Activated CD8-positive, alpha-beta memory T cell treated with anti-CD3 and anti-CD28 coated beads, Interleukin-2, amount 10 ng/mL, durations not matched to agents 7 days and 5 days (primary cell): ENCODE data around the gene TCEANC. TPM values are rescaled to one million over a fixed set of nuclear protein-coding genes. Genes with fewer than 3 reads are reported as not detected.
"Not testable (repeated sequence)": the region's sequence is repeated elsewhere in the genome, so short reads cannot be mapped to it uniquely, and the experiment has no call there.

Experiments used
- ATAC-seq: fragments of 150-1000 bp; cut with Tn5 transposase; one replicate; pipeline ENCODE4 v1.10.0; 2021; ENCODE audit warnings: moderate library complexity
- CTCF ChIA-PET: fragments of 350-600 bp; sonication (Branson Sonifier 250); formaldehyde crosslinking; loops from one replicate; lab custom pipeline; 2021; ENCODE audit warnings: antibody characterized with exemption; lab: Charles Lee
- DNase-seq: peaks from one replicate; pipeline ENCODE4 v3.0.0-alpha.2; 2020
- H3K27ac Mint-ChIP-seq: one replicate; pipeline ENCODE4 v1.8.0; 2021; ENCODE audit warnings: mild to moderate bottlenecking, mixed read lengths
- H3K27me3 Mint-ChIP-seq: one replicate; pipeline ENCODE4 v1.8.0; 2021; ENCODE audit warnings: mixed read lengths
- H3K36me3 Mint-ChIP-seq: one replicate; pipeline ENCODE4 v1.8.0; 2021; ENCODE audit warnings: mild to moderate bottlenecking, mixed read lengths
- H3K4me1 Mint-ChIP-seq: one replicate; pipeline ENCODE4 v1.8.0; 2021; ENCODE audit warnings: mixed read lengths
- H3K4me3 Mint-ChIP-seq: one replicate; pipeline ENCODE4 v1.8.0; 2021; ENCODE audit warnings: mild to moderate bottlenecking, moderate library complexity, mixed read lengths
- H3K9me3 Mint-ChIP-seq: one replicate; pipeline ENCODE4 v1.8.0; 2022; ENCODE audit warnings: low read depth, mixed read lengths
- total RNA-seq, 2 experiments: library from RNA; stranded (reverse); gene quantifications; one replicate each; pipeline ENCODE4 v1.2.3, GENCODE V29; 2021

TCEANC gene
- total RNA-seq, 2 experiments from 2014 or later: 4.7 to 5.1 TPM

DNA sequence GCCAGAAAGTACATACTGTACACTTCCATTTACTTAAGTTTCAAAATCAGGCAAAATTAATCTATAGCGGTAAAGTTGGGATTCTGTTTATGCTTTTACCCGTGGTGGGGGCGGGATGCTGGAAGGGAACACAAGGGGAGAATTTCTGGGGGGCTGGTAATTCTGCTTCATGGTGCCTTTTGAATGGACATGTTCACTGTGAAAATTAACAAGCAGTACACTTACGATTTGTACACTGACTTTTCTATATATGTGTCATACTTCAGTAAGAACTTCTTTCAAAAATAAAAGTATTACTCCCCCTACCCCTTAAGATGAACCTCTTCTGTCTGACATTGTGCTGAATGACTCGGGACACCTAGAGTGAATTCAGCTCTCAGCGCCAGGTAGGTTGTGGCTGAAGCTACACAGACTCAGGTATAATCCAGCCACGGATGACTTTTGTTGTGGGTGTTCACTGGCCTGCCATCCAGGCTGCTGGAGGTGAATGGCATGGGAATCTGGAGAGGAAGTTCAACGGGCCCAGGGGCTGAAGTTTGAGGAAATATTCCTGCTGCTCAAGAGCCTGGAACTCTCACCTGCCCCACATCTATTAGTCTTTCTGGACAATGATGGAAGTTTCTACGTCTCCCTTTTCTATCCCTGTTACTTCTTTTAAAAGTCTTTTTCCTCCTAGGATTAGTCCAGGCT lies 7.3 kb upstream of the TCEANC start:
- Mint-ChIP-seq H3K4me1 (peaks cover 17% of the 10 kb centered on the region), H3K27me3 (no peaks in the 10 kb centered on the region), H3K9me3 (no peaks in the 10 kb centered on the region), H3K4me3 (no peak overlapping the region), H3K27ac (no peak overlapping the region), H3K36me3 (no peaks in the 10 kb centered on the region)
- CTCF ChIA-PET: interaction anchor here (0.7 to 4.4 kb wide), 12 partner anchors 13 to 387 kb away, joined by 3 to 45 read pairs (median 3); no protein-coding TSS in a partner anchor
- ATAC-seq (no peak), DNase-seq (no peak)

DNA sequence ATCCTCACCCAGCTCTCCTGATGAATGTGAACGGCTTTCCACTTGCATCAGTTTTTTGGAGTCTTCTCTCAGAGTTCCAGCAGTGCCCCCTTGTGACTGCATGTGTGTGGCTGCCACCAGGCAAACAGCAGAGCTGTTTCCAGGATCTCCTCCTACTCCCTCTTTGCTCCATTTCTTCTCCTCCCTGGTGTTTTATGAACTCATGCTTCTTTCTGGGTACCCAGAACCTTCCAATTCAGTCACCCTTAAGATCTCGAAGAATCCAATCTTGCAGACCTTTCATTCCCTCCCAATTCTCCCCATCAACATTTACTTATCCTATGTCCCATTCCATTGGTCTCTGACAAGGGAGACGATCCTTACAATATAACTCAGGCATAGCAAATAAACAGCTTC lies 6.8 kb upstream of the TCEANC start:
- Mint-ChIP-seq H3K27me3 (no peaks in the 10 kb centered on the region), H3K36me3 (no peaks in the 10 kb centered on the region), H3K9me3 (no peaks in the 10 kb centered on the region), H3K4me3 (no peak overlapping the region), H3K4me1 (peaks cover 17% of the 10 kb centered on the region), H3K27ac (peak overlapping the region; percentile 32)
- ATAC-seq: no peak
- CTCF ChIA-PET: interaction anchor here (0.7 to 4.4 kb wide), 12 partner anchors 14 to 386 kb away, joined by 3 to 45 read pairs (median 3); no protein-coding TSS in a partner anchor
- DNase-seq: peak; percentile 65

DNA sequence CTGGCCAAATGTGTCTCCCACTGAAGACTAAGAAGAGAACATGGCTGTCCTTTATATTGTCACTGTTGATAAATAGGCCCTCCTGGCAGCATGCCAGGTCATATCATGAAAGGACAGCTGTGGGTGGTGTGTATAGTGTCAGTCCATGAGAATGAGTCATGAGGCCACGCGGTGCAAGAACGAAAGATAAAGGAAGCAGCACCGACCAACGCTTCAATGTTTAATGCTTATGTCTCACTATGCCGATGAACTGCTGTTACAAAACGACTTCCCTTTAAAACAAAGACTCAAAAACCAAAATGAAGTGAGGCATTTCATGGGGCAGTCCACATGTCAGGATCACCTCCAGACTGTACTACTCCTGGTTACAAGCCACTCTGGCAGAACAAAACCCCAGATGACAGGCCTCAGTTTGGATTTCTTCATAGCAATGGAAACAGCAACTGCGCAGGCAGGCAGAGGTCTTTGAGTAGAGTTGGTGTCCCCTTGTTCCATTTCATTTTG lies 5.2 kb upstream of the TCEANC start:
- peaks cover 26% of the 10 kb centered on the region for H3K4me1 Mint-ChIP-seq
- peak overlapping the region; percentile 85 for H3K27ac Mint-ChIP-seq
- no peaks in the 10 kb centered on the region for H3K9me3 Mint-ChIP-seq
- H3K36me3 Mint-ChIP-seq: no peaks in the 10 kb centered on the region
- ATAC-seq (peak; percentile 93), DNase-seq (peak; percentile 83)
- H3K4me3 Mint-ChIP-seq: peak overlapping the region; percentile 32
- H3K27me3 Mint-ChIP-seq: no peaks in the 10 kb centered on the region
- CTCF ChIA-PET: interaction anchor here (1.0 to 4.4 kb wide), 2 partner anchors 43 to 140 kb away, joined by 3 to 45 read pairs; no protein-coding TSS in a partner anchor

DNA sequence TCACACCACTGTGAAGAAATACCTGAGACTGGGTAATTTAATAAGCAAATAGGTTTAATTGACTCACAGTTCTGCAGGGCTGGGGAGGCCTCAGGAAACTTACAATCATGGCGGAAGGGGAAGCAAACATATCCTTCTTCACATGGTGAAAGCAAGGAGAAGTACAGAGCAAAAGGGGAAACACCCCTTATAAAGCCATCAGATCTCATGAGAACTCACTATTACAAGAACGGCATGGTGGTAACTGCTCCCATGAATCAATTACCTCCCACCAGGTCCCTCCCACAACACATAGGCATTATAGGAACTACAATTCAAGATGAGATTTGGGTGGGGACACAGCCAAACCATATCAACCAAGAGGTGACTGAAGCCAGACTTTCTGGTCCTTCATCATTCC lies 4.6 kb upstream of the TCEANC start:
- H3K9me3 Mint-ChIP-seq, H3K36me3 Mint-ChIP-seq, H3K27me3 Mint-ChIP-seq, CTCF ChIA-PET, H3K4me3 Mint-ChIP-seq, ATAC-seq, DNase-seq: not testable (repeated sequence)
- H3K4me1 Mint-ChIP-seq: peaks cover 26% of the 10 kb centered on the region
- H3K27ac Mint-ChIP-seq: peak overlapping the region; percentile 85

DNA sequence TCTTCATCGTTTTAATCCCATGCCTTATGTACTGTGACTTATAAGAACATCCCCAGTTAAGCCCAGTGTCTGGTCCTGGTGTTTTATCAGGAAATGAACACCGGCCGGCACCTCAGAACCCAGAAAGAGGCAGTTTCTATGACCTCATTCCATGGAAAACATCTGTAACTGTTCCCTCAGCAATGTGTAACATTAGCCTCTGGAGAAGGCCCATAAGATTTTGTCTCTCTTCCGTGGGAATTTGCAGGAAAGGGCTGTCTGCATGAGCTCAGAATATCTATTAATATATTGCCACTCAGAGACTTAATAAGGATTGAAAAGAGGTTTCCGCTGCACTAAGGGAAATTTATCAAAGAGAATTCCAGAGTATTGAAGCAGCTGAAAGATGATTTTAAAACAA lies 3.1 kb upstream of the TCEANC start:
- DNase-seq (no peak), ATAC-seq (no peak)
- H3K9me3 Mint-ChIP-seq: no peaks in the 10 kb centered on the region
- no peaks in the 10 kb centered on the region for H3K36me3 Mint-ChIP-seq
- CTCF ChIA-PET: interaction anchor here (1.2 kb wide), 1 partner anchor 143 kb away, joined by 4 read pairs; no protein-coding TSS in a partner anchor
- no peak overlapping the region for H3K27ac Mint-ChIP-seq
- peaks cover 33% of the 10 kb centered on the region for H3K4me1 Mint-ChIP-seq
- no peak overlapping the region for H3K4me3 Mint-ChIP-seq
- no peaks in the 10 kb centered on the region for H3K27me3 Mint-ChIP-seq

DNA sequence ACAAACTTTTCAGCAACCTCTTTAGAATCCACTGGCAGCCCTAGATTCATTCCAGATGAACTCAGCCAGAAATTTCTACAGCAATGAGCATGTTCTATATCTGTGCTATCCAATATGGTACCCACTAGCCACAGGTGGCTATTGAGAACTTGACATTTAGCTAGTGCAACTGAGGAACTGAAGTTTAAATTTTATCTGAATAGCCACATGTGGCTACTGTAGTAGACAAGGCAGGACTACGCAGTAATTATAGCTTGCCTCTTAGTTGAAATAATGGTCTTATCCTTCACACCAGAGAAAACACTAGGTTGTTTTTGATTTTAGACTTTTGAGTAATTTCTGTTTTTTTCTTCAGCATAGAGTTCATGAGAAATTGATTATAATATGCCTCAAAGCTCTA lies 2.6 kb upstream of the TCEANC start:
- no peak overlapping the region for H3K27ac Mint-ChIP-seq
- DNase-seq: no peak
- H3K4me3 Mint-ChIP-seq: no peak overlapping the region
- H3K36me3 Mint-ChIP-seq: no peaks in the 10 kb centered on the region
- H3K27me3 Mint-ChIP-seq: no peaks in the 10 kb centered on the region
- ATAC-seq: no peak
- no peaks in the 10 kb centered on the region for H3K9me3 Mint-ChIP-seq
- CTCF ChIA-PET: interaction anchor here (1.2 kb wide), 1 partner anchor 143 kb away, joined by 4 read pairs; no protein-coding TSS in a partner anchor
- H3K4me1 Mint-ChIP-seq: peaks cover 38% of the 10 kb centered on the region

DNA sequence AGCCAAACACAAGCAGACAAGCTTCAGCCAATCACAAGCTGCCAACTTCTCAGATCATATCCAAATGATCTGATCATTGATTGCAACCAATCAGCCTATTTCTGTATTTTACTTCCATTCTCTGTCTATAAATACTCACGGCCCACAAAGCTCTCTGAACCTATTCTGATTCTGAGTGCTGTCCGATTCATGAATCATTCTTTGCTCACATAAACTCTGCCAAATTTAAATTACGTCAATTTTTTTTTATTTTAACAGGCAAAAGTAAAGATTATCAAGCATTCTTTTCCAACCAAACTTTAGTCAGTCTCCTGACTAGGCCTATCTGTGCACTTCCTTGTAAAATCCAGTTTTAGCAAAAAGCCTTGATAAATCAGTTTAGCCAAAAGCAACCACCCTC lies 1.8 kb upstream of the TCEANC start:
- ATAC-seq (no peak), DNase-seq (no peak)
- CTCF ChIA-PET: interaction anchor here (1.2 kb wide), 1 partner anchor 144 kb away, joined by 4 read pairs; no protein-coding TSS in a partner anchor
- H3K27ac Mint-ChIP-seq: no peak overlapping the region
- no peaks in the 10 kb centered on the region for H3K36me3 Mint-ChIP-seq
- peaks cover 37% of the 10 kb centered on the region for H3K4me1 Mint-ChIP-seq
- no peaks in the 10 kb centered on the region for H3K9me3 Mint-ChIP-seq
- H3K27me3 Mint-ChIP-seq: no peaks in the 10 kb centered on the region
- H3K4me3 Mint-ChIP-seq: no peak overlapping the region

DNA sequence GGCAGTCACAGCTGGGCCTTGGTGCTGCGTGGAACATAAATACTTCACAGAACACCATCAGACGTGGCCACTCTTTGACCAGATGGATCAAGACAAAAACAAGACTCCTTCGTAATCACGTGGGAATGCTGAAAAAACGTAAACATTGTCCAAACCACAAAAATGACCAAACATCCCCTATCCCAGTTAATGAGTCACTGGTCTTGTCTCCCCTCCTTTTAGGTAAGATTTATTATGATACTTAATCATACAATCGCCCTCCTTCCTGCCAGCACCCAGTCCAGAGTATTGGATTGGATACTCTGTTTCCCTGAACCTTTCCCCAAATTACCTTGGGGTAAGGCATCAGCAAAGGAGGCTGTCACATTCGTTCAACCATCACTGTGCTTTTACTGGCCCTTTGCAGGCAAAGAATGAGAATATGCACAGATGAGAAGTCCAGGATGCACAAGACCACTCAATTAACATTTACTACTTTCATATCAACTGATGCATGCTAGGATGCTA lies 601 bp upstream of the TCEANC start:
- Mint-ChIP-seq H3K36me3 (no peaks in the 10 kb centered on the region), H3K9me3 (no peaks in the 10 kb centered on the region), H3K4me3 (peak overlapping the region; percentile 83), H3K27ac (peak overlapping the region; percentile 95), H3K27me3 (no peaks in the 10 kb centered on the region), H3K4me1 (peaks cover 31% of the 10 kb centered on the region)
- ATAC-seq (no peak), DNase-seq (no peak)
- CTCF ChIA-PET: interaction anchor here (1.7 kb wide), 1 partner anchor 145 kb away, joined by 5 read pairs; no protein-coding TSS in a partner anchor

DNA sequence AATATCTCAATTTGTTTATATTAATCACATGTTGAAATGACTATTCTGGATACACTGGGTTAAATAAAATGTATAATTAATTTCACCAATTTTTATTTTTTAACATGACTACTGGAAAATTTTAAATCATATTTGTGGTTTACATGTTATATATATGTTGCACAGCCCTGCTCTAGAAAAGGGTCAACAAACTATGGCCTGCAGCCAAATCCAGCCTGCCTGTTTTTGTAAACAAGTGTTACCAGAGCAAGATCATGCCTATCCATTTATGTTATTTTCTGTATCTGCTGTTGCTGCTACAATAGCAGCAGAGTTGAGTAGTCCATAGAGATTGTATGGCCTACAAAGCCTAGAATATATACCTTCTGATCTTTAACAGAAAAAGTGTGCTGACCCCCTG lies 1.2 kb downstream of the TCEANC start:
- CTCF ChIA-PET: interaction anchor here (0.8 to 1.7 kb wide), 2 partner anchors 34 to 147 kb away, joined by 3 to 5 read pairs; no protein-coding TSS in a partner anchor
- Mint-ChIP-seq H3K9me3 (no peaks in the 10 kb centered on the region), H3K4me3 (peak overlapping the region; percentile 83), H3K27ac (peak overlapping the region; percentile 95), H3K4me1 (peaks cover 29% of the 10 kb centered on the region), H3K27me3 (no peaks in the 10 kb centered on the region), H3K36me3 (no peaks in the 10 kb centered on the region)
- no peak for DNase-seq
- no peak for ATAC-seq

DNA sequence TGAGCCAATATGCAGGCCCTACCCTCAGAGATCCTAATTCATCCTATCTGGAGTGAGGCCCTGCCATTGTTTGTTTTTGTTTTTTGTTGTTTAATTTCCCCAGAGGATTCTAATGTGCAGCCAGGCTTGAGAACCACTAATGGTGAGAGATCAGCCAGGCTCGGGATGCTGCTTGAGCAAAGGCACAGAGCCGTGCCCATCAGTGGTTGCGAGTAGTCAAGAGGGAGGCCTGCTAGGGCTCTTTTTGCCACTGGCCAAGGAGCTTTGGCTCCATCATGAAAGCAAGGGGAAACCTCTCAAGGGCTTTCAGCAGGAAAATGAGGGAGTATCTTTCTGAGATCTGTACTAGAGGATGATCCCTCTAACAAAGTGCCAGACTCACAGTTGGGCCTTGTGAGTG lies 2.7 kb downstream of the TCEANC start:
- Mint-ChIP-seq H3K36me3 (peaks cover 4% of the 10 kb centered on the region), H3K4me1 (peaks cover 32% of the 10 kb centered on the region), H3K27ac (no peak overlapping the region), H3K4me3 (no peak overlapping the region), H3K27me3 (no peaks in the 10 kb centered on the region), H3K9me3 (no peaks in the 10 kb centered on the region)
- ATAC-seq (no peak), DNase-seq (no peak)
- CTCF ChIA-PET: interaction anchor here (0.9 kb wide), 1 partner anchor 149 kb away, joined by 4 read pairs; no protein-coding TSS in a partner anchor

DNA sequence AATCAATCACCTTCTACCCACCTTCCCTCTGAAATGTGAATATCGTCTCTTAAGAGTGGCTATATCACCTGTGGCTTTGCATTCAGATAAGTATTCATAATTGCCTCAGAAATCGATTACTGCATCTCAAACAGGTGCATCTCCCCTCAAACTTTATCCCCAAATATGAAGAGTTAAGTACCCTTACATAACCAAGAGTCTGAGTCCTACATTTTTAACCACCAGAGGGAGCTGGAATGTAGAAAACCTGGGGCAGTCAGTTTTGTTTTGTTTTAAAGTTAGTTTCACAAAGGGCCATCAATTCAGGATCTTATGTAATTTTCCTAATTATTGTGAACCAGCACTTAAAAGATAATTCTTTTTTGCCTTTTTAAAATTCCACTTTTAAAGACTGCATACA lies 5.7 kb downstream of the TCEANC start:
- H3K4me3 Mint-ChIP-seq: no peak overlapping the region
- H3K27ac Mint-ChIP-seq: peak overlapping the region; percentile 11
- H3K36me3 Mint-ChIP-seq: peaks cover 7% of the 10 kb centered on the region
- ATAC-seq: no peak
- DNase-seq: no peak
- no peaks in the 10 kb centered on the region for H3K9me3 Mint-ChIP-seq
- peaks cover 28% of the 10 kb centered on the region for H3K4me1 Mint-ChIP-seq
- CTCF ChIA-PET: interaction anchor here (1.6 kb wide), 1 partner anchor 373 kb away, joined by 4 read pairs; no protein-coding TSS in a partner anchor
- H3K27me3 Mint-ChIP-seq: no peaks in the 10 kb centered on the region

DNA sequence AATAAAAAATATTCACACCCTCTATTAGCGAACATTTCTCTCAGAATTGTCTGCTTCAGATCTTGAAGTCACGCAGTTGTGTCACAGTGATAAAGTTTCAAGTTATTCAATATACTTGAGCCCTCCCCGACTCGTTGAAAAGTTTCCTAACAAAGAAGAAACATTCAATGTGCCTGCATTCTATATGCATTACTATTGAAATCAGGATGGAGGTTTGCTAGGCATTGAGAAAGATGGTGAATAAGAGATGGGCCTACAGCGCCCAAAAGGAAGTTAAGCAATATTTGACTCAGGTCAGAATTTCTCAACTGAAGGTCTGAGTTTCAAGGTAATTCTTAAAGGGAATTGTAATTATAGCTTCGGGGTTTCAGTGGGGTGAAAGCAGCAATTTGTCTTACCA lies 6.1 kb downstream of the TCEANC start:
- Mint-ChIP-seq H3K27ac (peak overlapping the region; percentile 11), H3K9me3 (no peaks in the 10 kb centered on the region), H3K4me1 (peaks cover 28% of the 10 kb centered on the region), H3K36me3 (peaks cover 7% of the 10 kb centered on the region), H3K27me3 (no peaks in the 10 kb centered on the region), H3K4me3 (peak overlapping the region; percentile 32)
- no peak for ATAC-seq
- no peak for DNase-seq
- CTCF ChIA-PET: interaction anchor here (1.6 kb wide), 1 partner anchor 373 kb away, joined by 4 read pairs; no protein-coding TSS in a partner anchor

DNA sequence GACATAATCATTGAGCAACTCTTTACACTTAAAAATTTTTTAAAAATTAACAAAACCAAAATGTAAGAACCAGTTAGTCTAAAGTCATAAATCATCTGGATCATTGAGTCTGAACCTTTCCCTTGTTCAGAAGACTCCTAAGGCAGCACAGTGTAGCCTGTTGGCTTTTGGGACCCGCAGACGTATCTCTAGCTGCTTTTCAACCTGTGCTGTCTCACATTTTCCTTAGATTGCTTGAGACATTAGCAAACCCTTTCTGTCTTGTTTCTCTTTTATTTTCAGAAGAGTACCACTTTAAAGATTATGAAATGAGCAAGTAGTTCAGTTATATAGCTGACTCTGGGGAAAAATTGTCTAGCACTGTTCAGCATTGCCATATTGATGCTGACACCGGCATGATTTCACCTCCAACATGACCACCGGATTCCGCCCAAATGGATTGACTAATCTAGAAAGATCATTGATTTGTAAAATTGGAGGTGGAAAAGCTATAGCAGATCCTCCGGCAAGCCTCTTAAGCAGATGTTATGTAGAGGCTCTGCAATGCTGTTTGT lies 8.9 kb downstream of the TCEANC start:
- Mint-ChIP-seq H3K36me3 (peaks cover 7% of the 10 kb centered on the region), H3K4me1 (peaks cover 15% of the 10 kb centered on the region), H3K9me3 (no peaks in the 10 kb centered on the region), H3K27me3 (no peaks in the 10 kb centered on the region), H3K4me3 (peak overlapping the region; percentile 45), H3K27ac (peak overlapping the region; percentile 73)
- no peak for DNase-seq
- ATAC-seq: peak; percentile 55
- CTCF ChIA-PET: interaction anchor here (1.0 kb wide), 1 partner anchor 370 kb away, joined by 4 read pairs; no protein-coding TSS in a partner anchor
